SK-N-SH (cell line): ENCODE measurements around the gene ASF1B. TPM values are rescaled to one million over a fixed set of nuclear protein-coding genes. Genes with fewer than 3 reads are reported as not detected.

Source experiments
- CTCF ChIA-PET: fragments of 300-600, 350-600 bp; formaldehyde crosslinking; extraction: SDS; loops from one replicate; lab custom pipeline; 2021; lab: Yijun Ruan, JAX
- POLR2A ChIA-PET: fragments of 350-600 bp; sonication (Branson Sonifier 250); formaldehyde crosslinking; extraction: SDS; loops from one replicate; lab custom pipeline; 2020; ENCODE audit warnings: antibody characterized with exemption, inconsistent platforms; lab: Yijun Ruan, JAX
- DNase-seq: peaks from one replicate; pipeline ENCODE4 v3.0.0; 2012
- H2AFZ ChIP-seq: fragments of 200-600 bp; sonication (generic); 2 replicates; pipeline ENCODE4 v1.8.1; 2016; ENCODE audit warnings: antibody characterized with exemption, mild to moderate bottlenecking, low read depth
- H3F3A ChIP-seq: fragments of 200-600 bp; sonication (generic); replicated peaks from 2 replicates; pipeline ENCODE3; 2016; ENCODE audit warnings: antibody characterized with exemption, mild to moderate bottlenecking; ENCODE audit not compliant: insufficient read depth
- H3K27ac ChIP-seq, 2 experiments: fragments of 200-500 bp in 1 of 2; fragments of 200-600 bp in 1 of 2; sonication (Bioruptor generic) in 1 of 2; sonication (generic), shearing (Covaris generic) in 1 of 2; 2 replicates each; pipeline versions ENCODE4 v1.5.1 to v1.6.1; 2014 to 2016; ENCODE audit warnings: low read depth in 2 of 2, inconsistent platforms in 1 of 2, low read length in 1 of 2, mild to moderate bottlenecking in 1 of 2, mixed read lengths in 1 of 2
- H3K27me3 ChIP-seq: fragments of 200-600 bp; sonication (generic), shearing (Covaris generic); 2 replicates; pipeline ENCODE4 v1.6.1; 2016; ENCODE audit warnings: mixed run types; ENCODE audit not compliant: insufficient read depth
- H3K36me3 ChIP-seq, 2 experiments: fragments of 200-500 bp in 1 of 2; fragments of 200-600 bp in 1 of 2; sonication (Bioruptor generic) in 1 of 2; sonication (generic) in 1 of 2; replicated peaks in 1 of 2; 2 replicates each; pipeline versions ENCODE3 to v1.5.1; 2014 to 2016; ENCODE audit warnings: low read length in 1 of 2, mild to moderate bottlenecking in 1 of 2; ENCODE audit not compliant: insufficient read depth in 2 of 2, control insufficient read depth in 1 of 2
- H3K4me1 ChIP-seq, 2 experiments: fragments of 200-500 bp in 1 of 2; fragments of 200-600 bp in 1 of 2; sonication (Bioruptor generic) in 1 of 2; sonication (generic), shearing (Covaris generic) in 1 of 2; 2 replicates each; pipeline versions ENCODE4 v1.5.1 to v1.6.1; 2014 to 2016; ENCODE audit warnings: low read depth in 1 of 2, low read length in 1 of 2, mixed run types in 1 of 2; ENCODE audit not compliant: insufficient read depth in 2 of 2, control insufficient read depth in 1 of 2
- H3K4me2 ChIP-seq: fragments of 200-600 bp; sonication (generic), shearing (Covaris generic); 2 replicates; pipeline ENCODE4 v1.6.1; 2017; ENCODE audit warnings: mixed run types
- H3K4me3 ChIP-seq, 2 experiments: fragments of 200-500 bp in 1 of 2; fragments of 200-600 bp in 1 of 2; sonication (Bioruptor generic) in 1 of 2; sonication (generic), shearing (Covaris generic) in 1 of 2; 2 replicates each; pipeline versions ENCODE4 v1.5.1 to v1.8.1; 2014 to 2016; ENCODE audit warnings: low read depth in 2 of 2, inconsistent platforms in 1 of 2, low read length in 1 of 2, mild to moderate bottlenecking in 1 of 2, mixed read lengths in 1 of 2, moderate library complexity in 1 of 2
- H3K79me2 ChIP-seq: fragments of 200-600 bp; sonication (generic); 2 replicates; pipeline ENCODE4 v1.8.1; 2017; ENCODE audit warnings: mild to moderate bottlenecking; ENCODE audit not compliant: insufficient read depth
- H3K9ac ChIP-seq: fragments of 200-600 bp; sonication (generic); 2 replicates; pipeline ENCODE4 v1.6.1; 2017; ENCODE audit warnings: mixed run types
- H3K9me2 ChIP-seq: fragments of 200-600 bp; sonication (generic); 2 replicates; pipeline ENCODE4 v1.6.1; 2017; ENCODE audit warnings: mixed run types
- H3K9me3 ChIP-seq: fragments of 200-600 bp; sonication (generic); 2 replicates; pipeline ENCODE4 v1.6.1; 2017; ENCODE audit warnings: mixed run types, mild to moderate bottlenecking, moderate library complexity
- H4K20me1 ChIP-seq: fragments of 200-600 bp; sonication (generic); 2 replicates; pipeline ENCODE4 v1.6.1; 2017; ENCODE audit warnings: mild to moderate bottlenecking, mixed run types; ENCODE audit not compliant: insufficient read depth
- CHD2 ChIP-seq: fragments of 150-350 bp; IDR thresholded peaks from 2 replicates; pipeline ENCODE4 v1.6.1; 2018; ENCODE audit warnings: low read length; ENCODE audit not compliant: partially characterized antibody
- FOSL2 ChIP-seq: IDR thresholded peaks from 2 replicates; pipeline ENCODE4 v1.4.0; 2012; ENCODE audit warnings: low read depth, mild to moderate bottlenecking, moderate library complexity, borderline replicate concordance
- FOXJ3 ChIP-seq: sonication (generic); formaldehyde crosslinking; IDR thresholded peaks from 2 replicates; pipeline ENCODE4 v1.5.1; 2020; ENCODE audit warnings: mild to moderate bottlenecking, missing genetic modification reagents
- FOXM1 ChIP-seq: IDR thresholded peaks from 2 replicates; pipeline ENCODE4 v1.4.0; 2012; ENCODE audit warnings: low read depth, mild to moderate bottlenecking
- GABPA ChIP-seq: IDR thresholded peaks from 2 replicates; pipeline ENCODE4 v1.4.0; 2012; ENCODE audit warnings: low read depth, mild to moderate bottlenecking
- GATA2 ChIP-seq: sonication (generic); formaldehyde crosslinking; IDR thresholded peaks from 2 replicates; pipeline ENCODE4 v1.5.0; 2020; ENCODE audit warnings: mild to moderate bottlenecking, missing genetic modification reagents
- JUND ChIP-seq: IDR thresholded peaks from 2 replicates; pipeline ENCODE4 v1.4.0; 2012
- MEF2A ChIP-seq: IDR thresholded peaks from 2 replicates; pipeline ENCODE4 v1.4.0; 2012; ENCODE audit warnings: low read depth, borderline replicate concordance
- NFIC ChIP-seq: IDR thresholded peaks from 2 replicates; pipeline ENCODE4 v1.4.0; 2012; ENCODE audit warnings: borderline replicate concordance
- RFX5 ChIP-seq: IDR thresholded peaks from 2 replicates; pipeline ENCODE4 v1.6.1; 2012; ENCODE audit warnings: mild to moderate bottlenecking, improper control_type of control experiment, low read length
- RXRA ChIP-seq: IDR thresholded peaks from 2 replicates; pipeline ENCODE4 v1.4.0; 2012; ENCODE audit warnings: low read depth, mild to moderate bottlenecking, borderline replicate concordance
- SMC3 ChIP-seq: IDR thresholded peaks from 2 replicates; pipeline ENCODE4 v1.6.1; 2012; ENCODE audit warnings: low read depth, low read length, improper control_type of control experiment
- USF2 ChIP-seq: fragments of 150-350 bp; IDR thresholded peaks from 2 replicates; pipeline ENCODE4 v1.6.1; 2017; ENCODE audit warnings: antibody characterized with exemption, low read length, low read depth, borderline replicate concordance
- YY1 ChIP-seq: IDR thresholded peaks from 2 replicates; pipeline ENCODE4 v1.4.0; 2012; ENCODE audit warnings: low read depth, mild to moderate bottlenecking
- ZBTB33 ChIP-seq: IDR thresholded peaks from 2 replicates; pipeline ENCODE4 v1.4.0; 2012; ENCODE audit warnings: low read depth, borderline replicate concordance
- WGBS: methylation state at CpG from one replicate; pipeline ENCODE4 v1.1.6; 2017; ENCODE audit warnings: low lambda C conversion rate; 5-methylcytosine and 5-hydroxymethylcytosine counted together
- polyA plus RNA-seq, 3 experiments: library from polyadenylated mRNA; depleted of rRNA; stranded (reverse); fragments of >200 nt; gene quantifications; 2 replicates each; pipeline ENCODE4 v1.2.3, GENCODE V29; 2012
- TF ChIP-seq, protein P1 (sequence below): fragments of 150-350 bp; IDR thresholded peaks from 2 replicates; pipeline ENCODE4 v1.6.1; 2016; ENCODE audit warnings: mild to moderate bottlenecking, low read depth, low read length
- TF ChIP-seq, protein P2 (sequence below): IDR thresholded peaks from 2 replicates; pipeline ENCODE4 v1.4.0; 2012; ENCODE audit warnings: low read depth

The ASF1B gene
- polyA plus RNA-seq, 1 of the 3 experiments (the other 2 are of a cell fraction), result 19.0 TPM

GRCh38 chr19:14089412-14089661 lies 47.1 kb downstream of the ASF1B start:
- Histone ChIP-seq H3K79me2 (no peaks in the 10 kb centered on the region; the same call in 1 of the 2 replicates), H3K4me2 (peak overlapping the region; percentile 71), H3K27me3 (no peaks in the 10 kb centered on the region), H3K9me2 (no peaks in the 10 kb centered on the region), H3K4me1 (peaks cover 0 to 10% of the 10 kb centered on the region in 2 experiments; a peak in 1 of 4 replicates), H3K9me3 (peaks cover 8% of the 10 kb centered on the region; the same call in 1 of the 2 replicates), H3K4me3 (peak overlapping the region; percentile 57 to 64), H3K9ac (no peak overlapping the region), H2AFZ (no peak overlapping the region), H4K20me1 (peaks cover 4% of the 10 kb centered on the region; the same call in 1 of the 2 replicates), H3F3A (peaks cover 20% of the 10 kb centered on the region), H3K36me3 (peaks cover 16 to 18% of the 10 kb centered on the region in 2 experiments), H3K27ac (peak overlapping the region in 1 of 2 experiments; percentile 32; a peak in 2 of 4 replicates)
- 35% methylated on average over 16 of the region's 16 CpGs for WGBS
- no peak for TF ChIP-seq RFX5
- TF ChIP-seq, protein P1, sequence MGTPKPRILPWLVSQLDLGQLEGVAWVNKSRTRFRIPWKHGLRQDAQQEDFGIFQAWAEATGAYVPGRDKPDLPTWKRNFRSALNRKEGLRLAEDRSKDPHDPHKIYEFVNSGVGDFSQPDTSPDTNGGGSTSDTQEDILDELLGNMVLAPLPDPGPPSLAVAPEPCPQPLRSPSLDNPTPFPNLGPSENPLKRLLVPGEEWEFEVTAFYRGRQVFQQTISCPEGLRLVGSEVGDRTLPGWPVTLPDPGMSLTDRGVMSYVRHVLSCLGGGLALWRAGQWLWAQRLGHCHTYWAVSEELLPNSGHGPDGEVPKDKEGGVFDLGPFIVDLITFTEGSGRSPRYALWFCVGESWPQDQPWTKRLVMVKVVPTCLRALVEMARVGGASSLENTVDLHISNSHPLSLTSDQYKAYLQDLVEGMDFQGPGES, result no peak
- TF ChIP-seq USF2, result no peak
- no peak for TF ChIP-seq FOXM1
- no peak for TF ChIP-seq ZBTB33
- TF ChIP-seq CHD2, result no peak
- TF ChIP-seq YY1, result no peak
- TF ChIP-seq, protein P2, sequence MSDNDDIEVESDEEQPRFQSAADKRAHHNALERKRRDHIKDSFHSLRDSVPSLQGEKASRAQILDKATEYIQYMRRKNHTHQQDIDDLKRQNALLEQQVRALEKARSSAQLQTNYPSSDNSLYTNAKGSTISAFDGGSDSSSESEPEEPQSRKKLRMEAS, result no peak
- no peak for TF ChIP-seq JUND
- no peak for TF ChIP-seq FOSL2
- TF ChIP-seq MEF2A, result no peak
- no peak for TF ChIP-seq GATA2 (CRISPR knock-in tag)
- TF ChIP-seq GABPA, result no peak
- TF ChIP-seq FOXJ3, result no peak
- no peak for TF ChIP-seq RXRA
- no peak for TF ChIP-seq NFIC
- no peak for TF ChIP-seq SMC3
- POLR2A ChIA-PET, result no interaction called here
- peak; percentile 42 for DNase-seq
- CTCF ChIA-PET, result interaction anchor here (0.6 to 5.4 kb wide), 8 partner anchors 8 to 259 kb away, joined by 3 to 19 read pairs (median 8); partner anchors contain the start of genes ASF1B and MISP3
